Right forelimb (tissue), 1 donor: ENCODE measurements around the gene FBXL20.
A peak's percentile ranks its signal among the peaks of the same experiment; 100 is the strongest.

Source experiments
- DNase-seq: peaks from one replicate; pipeline ENCODE4 v3.0.0-alpha.2; 2018

FBXL20 gene

GRCh38 chr17:39223907-39224777, 177.3 kb downstream of the FBXL20 start:
- DNase-seq = no peak

- DNase-seq = no peak
Measured at GRCh38 chr17:39222866-39223834, 178.3 kb downstream of the FBXL20 start.

GRCh38 chr17:39222151-39222550, 179.3 kb downstream of the FBXL20 start:
- no peak for DNase-seq

GRCh38 chr17:39221572-39221971, 179.9 kb downstream of the FBXL20 start:
- DNase-seq = no peak

GRCh38 chr17:39219647-39220154, 181.7 kb downstream of the FBXL20 start:
- no peak for DNase-seq

- DNase-seq = no peak
Measured at GRCh38 chr17:39218906-39219305, 182.5 kb downstream of the FBXL20 start.

- DNase-seq = no peak
Measured at GRCh38 chr17:39217734-39218369, 183.6 kb downstream of the FBXL20 start.

- DNase-seq = no peak
Measured at GRCh38 chr17:39213852-39214251, 187.6 kb downstream of the FBXL20 start.

- no peak for DNase-seq
Measured at GRCh38 chr17:39212841-39213480, 188.5 kb downstream of the FBXL20 start.

GRCh38 chr17:39212195-39212810, 189.1 kb downstream of the FBXL20 start:
- no peak for DNase-seq

- DNase-seq = no peak
Measured at GRCh38 chr17:39210093-39210434, 191.4 kb downstream of the FBXL20 start.

- peak; percentile 83 for DNase-seq
Measured at GRCh38 chr17:39209317-39210092, 191.9 kb downstream of the FBXL20 start.

GRCh38 chr17:39208893-39209292, 192.5 kb downstream of the FBXL20 start:
- no peak for DNase-seq

GRCh38 chr17:39208136-39208535, 193.3 kb downstream of the FBXL20 start:
- no peak for DNase-seq

- DNase-seq = no peak
Measured at GRCh38 chr17:39205112-39205526, 196.3 kb downstream of the FBXL20 start.

GRCh38 chr17:39204245-39204644, 197.2 kb downstream of the FBXL20 start:
- DNase-seq = no peak
